IPS-11a (cell line): ENCODE data around the gene ANKRD33.
"Not testable (repeated sequence)": the region's sequence is repeated elsewhere in the genome, so short reads cannot be mapped to it uniquely, and the experiment has no call there.

Experiments
- H3K4me3 ChIP-seq: one replicate; pipeline ENCODE4 v1.5.1; 2013; ENCODE audit warnings: low read depth, low read length, control low read depth

The ANKRD33 gene

DNA sequence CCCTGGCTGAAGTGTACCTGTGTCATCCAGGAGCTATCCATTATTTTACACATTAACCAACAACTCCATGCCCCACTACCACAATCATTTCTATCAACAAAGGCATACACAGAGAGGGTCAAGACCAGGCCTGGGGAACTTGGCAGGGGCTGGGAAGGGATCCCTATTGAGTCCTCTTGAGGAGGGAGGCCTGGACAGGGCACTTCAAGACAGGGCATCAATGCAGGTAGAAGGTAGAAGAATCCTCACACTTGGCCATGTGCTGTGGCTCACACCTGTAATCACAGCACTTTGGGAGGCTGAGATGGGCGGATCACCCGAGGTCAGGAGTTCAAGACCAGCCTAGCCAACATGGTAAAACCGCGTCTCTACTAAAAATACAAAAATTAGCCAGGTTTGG lies 13.4 kb upstream of the ANKRD33 start:
- H3K4me3 ChIP-seq = no peak overlapping the region

GRCh38 chr12:51879102-51879501 lies 8.8 kb upstream of the ANKRD33 start:
- no peak overlapping the region for H3K4me3 ChIP-seq

DNA sequence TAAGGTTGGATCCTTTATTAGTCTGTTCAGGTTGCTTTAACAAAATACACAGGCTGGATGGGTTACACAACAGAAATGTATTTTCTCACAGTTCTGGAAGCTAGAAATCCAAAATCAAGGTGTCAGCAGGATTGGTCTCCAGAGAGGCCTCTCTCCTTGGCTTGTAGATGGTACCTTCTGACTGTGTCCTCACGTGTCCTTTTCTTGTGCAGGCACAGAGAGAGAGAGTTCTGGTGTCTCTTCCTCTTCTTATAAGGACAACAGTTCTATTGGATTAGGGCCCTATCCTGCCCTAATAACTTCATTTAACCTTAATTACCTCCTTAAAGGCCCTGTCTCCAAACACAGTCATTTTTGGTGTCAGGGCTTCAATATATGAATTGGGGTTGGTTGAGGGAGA lies 4.6 kb upstream of the ANKRD33 start:
- no peak overlapping the region for H3K4me3 ChIP-seq

DNA sequence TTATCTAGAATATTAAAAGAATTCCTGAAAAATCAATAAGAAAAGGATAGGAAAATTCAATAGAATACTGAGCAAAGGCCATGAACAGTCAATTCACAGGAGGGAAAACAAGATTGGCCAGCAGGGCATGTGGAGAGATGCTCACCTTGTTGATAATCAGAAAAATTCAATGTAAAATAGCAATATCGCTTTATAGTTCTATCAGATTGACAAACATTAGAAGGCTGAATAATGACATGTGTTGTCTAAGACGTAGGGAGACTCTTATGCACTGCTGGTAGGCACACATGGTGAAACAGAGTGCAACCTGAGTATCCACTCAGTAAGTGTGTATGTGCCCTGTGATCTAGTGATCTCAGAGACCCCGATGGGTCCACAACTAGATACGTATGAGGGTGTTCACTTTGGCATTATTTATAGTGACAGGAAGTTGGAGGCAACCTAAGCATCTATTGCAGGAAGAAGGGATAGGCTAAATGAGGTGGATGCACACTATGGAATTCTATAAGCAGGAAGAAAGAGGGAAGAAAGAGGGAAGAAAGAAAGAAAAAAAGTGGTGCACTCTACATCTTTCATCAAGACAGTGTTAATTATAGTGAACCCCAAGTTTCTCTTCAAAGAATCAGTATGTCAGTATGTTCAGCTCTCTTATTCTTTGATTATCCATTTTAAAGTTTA lies 3.8 kb upstream of the ANKRD33 start:
- no peak overlapping the region for H3K4me3 ChIP-seq

DNA sequence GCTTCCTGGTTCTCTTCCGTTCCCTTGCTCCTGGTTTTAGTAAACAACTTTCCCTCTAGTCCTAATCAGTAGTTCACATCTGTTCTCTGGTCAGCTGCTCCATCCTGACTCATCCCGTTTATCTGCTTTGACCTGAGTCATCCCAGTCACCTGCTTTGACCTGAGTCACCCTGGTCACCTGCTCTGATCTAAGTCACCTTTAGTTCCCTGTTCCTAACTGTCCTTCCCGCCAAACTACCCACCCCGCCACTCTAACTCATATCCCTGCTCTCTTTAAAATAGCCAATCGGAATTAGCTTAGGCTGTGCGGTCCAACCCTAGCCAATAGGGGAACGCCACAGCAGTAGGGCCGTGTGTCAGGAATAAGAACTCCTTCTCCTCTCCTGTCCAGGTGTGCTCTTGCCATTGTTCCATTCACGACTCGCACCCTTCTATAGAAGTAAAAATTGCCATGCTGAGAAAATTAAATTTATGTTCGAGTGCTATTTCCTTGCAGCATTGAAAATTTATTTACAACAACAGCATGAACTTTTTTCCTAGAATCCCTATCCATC lies 3.1 kb upstream of the ANKRD33 start:
- no peak overlapping the region for H3K4me3 ChIP-seq

DNA sequence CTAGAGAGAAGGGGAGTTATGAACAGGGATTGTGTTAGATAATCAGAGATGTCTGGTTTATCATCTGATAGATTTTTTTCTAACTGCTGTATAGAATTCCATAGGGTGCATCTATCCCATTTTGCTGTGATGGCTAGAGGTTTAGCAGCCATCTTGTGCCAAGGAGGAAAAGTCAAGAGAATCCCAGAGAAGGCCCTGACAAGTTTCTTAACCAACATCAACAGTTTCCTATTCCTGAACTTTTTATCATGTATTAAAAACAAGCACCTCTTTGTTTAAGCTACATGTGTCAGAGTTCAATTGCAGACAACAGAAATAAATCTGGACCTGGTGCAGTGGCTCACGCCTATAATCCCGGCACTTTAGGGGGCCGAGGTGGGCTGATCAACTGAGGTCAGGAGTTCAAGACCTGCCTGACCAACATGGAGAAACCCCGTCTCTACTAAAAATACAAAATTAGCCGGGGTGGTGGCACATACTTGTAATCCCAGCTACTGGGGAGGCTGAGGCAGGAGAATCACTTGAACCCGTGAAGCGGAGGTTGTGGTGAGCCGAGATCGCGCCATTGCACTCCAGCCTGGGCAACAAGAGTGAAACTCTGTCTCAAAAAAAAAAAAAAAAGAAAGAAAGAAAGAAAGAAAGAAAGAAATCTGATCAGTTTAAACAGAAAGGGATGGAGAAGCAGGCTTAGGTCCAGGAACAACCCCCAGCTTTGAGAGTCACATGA lies 2.4 kb upstream of the ANKRD33 start:
- H3K4me3 ChIP-seq = not testable (repeated sequence)

- H3K4me3 ChIP-seq = no peak overlapping the region
Measured at GRCh38 chr12:51886021-51886710, 1.7 kb upstream of the ANKRD33 start.

GRCh38 chr12:51888316-51889215 lies 663 bp downstream of the ANKRD33 start:
- H3K4me3 ChIP-seq = no peak overlapping the region

DNA sequence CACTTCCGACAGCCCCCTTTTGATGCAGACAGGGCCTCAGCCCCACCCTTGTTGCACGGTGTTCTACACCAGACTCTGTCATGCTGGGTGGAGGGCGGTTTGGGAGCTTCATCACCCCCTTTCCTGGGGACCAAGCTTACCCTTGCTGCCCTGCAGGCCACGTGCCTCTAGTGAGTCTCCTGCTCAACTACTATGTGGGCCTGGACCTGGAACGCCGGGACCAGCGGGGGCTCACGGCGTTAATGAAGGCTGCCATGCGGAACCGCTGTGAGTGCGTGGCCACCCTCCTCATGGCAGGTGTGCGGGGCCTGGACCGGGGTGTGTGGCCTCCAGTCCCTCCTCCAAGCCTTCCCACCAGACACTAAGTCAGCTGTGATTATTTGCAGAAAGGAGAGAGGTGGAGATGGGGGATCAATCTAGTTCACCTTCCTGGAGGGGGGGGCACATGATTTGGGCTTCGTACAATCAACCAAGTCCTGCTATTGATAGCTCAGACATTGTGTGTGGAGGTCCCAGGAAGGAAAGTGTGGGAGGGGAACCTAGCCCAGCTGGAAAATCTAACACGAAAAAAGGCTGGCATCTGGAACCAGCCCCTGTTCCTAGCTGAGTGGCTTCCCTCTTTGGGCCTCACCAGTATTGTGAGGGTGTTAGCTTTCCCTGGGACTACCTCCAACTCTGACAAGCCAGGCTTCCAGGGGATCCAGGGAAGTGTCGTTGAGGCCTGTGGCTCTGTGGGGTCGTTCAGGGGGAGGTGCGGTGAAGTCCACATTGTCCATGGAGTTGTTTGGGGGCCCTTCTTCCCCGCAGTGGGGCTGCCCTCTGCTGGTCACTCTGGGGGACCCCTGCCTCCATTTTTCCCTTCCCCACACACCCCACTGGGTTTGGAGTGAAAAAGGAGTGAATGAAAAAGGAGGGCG lies 1.6 kb downstream of the ANKRD33 start:
- H3K4me3 ChIP-seq = no peak overlapping the region

DNA sequence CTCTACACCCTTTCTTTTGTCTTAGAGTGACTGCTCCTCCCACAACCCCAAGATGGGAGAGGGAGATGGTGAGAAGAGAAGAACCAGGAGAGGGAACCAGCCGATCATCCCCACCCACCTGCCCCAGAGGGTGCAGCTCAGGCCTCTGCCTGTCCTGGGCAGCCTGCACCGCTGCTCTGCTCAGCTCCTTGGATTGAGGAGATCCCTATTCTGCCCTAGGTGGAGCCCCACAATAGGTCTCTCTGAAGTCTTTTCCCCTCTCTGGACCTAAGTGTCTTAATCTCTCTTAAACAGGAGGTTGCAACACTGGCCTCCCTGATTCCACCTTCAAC lies 2.2 kb downstream of the ANKRD33 start:
- no peak overlapping the region for H3K4me3 ChIP-seq

GRCh38 chr12:51890511-51891171 lies 2.7 kb downstream of the ANKRD33 start:
- H3K4me3 ChIP-seq = no peak overlapping the region

GRCh38 chr12:51891843-51892242 lies 3.9 kb downstream of the ANKRD33 start:
- no peak overlapping the region for H3K4me3 ChIP-seq

GRCh38 chr12:51893786-51894185 lies 5.9 kb downstream of the ANKRD33 start:
- H3K4me3 ChIP-seq = no peak overlapping the region

- no peak overlapping the region for H3K4me3 ChIP-seq
Measured at GRCh38 chr12:51895378-51896135, 7.7 kb downstream of the ANKRD33 start.

- H3K4me3 ChIP-seq = no peak overlapping the region
Measured at GRCh38 chr12:51896236-51896635, 8.3 kb downstream of the ANKRD33 start.

DNA sequence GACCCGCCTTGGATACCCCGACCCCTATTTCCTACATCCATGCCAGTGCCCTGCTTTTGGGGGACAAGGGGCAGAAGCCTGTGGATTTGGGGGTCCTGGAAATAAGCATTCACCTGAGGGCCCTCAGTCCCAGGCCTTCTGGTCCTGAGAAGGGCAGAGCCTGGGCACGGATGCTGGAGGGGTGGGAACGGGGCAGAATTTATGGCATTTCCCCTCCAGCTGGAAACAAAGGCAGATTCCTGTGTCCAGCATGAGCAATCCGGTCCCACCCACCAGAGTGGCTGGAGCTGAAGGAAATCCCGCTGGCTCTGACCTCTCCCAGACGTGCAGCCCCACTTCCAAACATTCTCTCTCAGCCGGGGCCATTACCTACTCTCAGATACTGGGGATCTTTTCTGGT lies 9.3 kb downstream of the ANKRD33 start:
- no peak overlapping the region for H3K4me3 ChIP-seq

DNA sequence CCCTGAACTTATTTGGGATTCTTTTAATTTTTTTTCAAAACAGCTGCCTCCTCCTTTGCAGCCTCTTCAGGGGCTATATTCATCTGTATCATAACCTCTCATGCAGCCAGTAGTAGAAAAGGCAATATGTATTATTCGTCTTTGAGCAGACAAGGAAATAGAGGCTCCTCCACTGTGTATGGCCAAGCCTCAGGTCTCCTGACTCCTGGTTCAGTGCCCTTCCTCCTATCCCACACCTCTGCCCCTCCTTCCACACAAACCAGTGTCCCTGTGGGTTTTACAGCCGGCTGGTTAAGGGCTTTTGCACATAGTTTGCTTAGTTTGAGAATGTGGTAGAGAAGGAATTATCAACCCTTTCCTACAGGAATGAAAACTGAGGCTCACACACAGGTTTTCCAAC lies 10.6 kb downstream of the ANKRD33 start:
- no peak overlapping the region for H3K4me3 ChIP-seq

DNA sequence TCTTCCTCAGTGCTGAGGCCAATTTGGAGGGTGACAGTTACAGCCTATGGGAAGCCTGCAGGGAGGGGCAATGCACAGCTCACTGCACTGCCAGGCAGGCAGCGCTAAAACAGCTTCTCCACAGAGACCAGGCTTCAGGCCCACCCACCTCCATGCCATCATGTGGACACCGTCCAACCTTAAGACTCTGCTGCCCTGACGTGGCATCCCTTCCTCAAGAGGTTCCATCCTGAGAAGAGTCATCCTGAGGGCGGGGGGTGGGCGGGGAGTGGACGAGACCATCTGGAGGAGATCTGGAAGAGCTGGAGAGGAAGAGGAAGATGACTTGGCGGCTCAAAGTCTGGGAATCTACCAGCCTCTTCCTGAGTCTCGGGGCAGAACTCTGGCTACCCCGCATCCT lies 11.0 kb downstream of the ANKRD33 start:
- no peak overlapping the region for H3K4me3 ChIP-seq
